HepG2 (cell line): ENCODE measurements around the gene MOSPD2. TPM values are rescaled to one million over a fixed set of nuclear protein-coding genes. Genes with fewer than 3 reads are reported as not detected.

Experiments used
- ATAC-seq: fragments of 200-7000 bp; cut with Tn5 transposase; 3 replicates; pipeline ENCODE4 v1.9.1; 2020; ENCODE audit warnings: mild to moderate bottlenecking, moderate library complexity
- BruUV-seq: library from RNA; stranded (reverse); fragments of 400-500 nt; replicated peaks from 2 replicates; lab custom pipeline; 2021; lab: Mats Ljungman, UMichigan
- CTCF ChIA-PET: fragments of 300-600 bp; formaldehyde crosslinking; extraction: SDS; loops from one replicate; lab custom pipeline; 2021; ENCODE audit warnings: low total read pairs, inconsistent platforms, low intra/inter-chr PET ratio; lab: Yijun Ruan, JAX
- POLR2A ChIA-PET: fragments of 350-600 bp; sonication (Branson Sonifier 250); formaldehyde crosslinking; loops from one replicate; lab custom pipeline; 2020; ENCODE audit warnings: antibody characterized with exemption, inconsistent platforms; lab: Yijun Ruan, JAX
- DNase-seq: peaks from one replicate; pipeline ENCODE4 v3.0.0-alpha.2; 2015; ENCODE audit warnings: low spot score
- FAIRE-seq: peaks from 3 replicates; lab custom pipeline; 2011; peaks lifted over from hg19 to GRCh38; lab: Jason Lieb, UNC
- H2AFZ ChIP-seq: one replicate; pipeline ENCODE4 v1.6.1; 2011; ENCODE audit warnings: low read length, inconsistent platforms
- H3K27ac ChIP-seq: fragments of 300-600 bp; 3 replicates; pipeline ENCODE4 v1.8.0; 2011; ENCODE audit warnings: mixed run types, mild to moderate bottlenecking, mixed read lengths, low read length, inconsistent platforms; ENCODE audit not compliant: insufficient read depth; ENCODE audit errors: extremely low read length
- H3K27me3 ChIP-seq, 2 experiments: fragments of 200-600 bp in 1 of 2; 2 replicates in 1 of 2; 3 replicates in 1 of 2; pipeline versions ENCODE4 v1.6.0 to v1.8.0; 2011; ENCODE audit warnings: low read length in 2 of 2, mild to moderate bottlenecking in 2 of 2, moderate library complexity in 2 of 2, inconsistent platforms in 1 of 2; ENCODE audit not compliant: insufficient read depth in 2 of 2, control insufficient read depth in 1 of 2
- H3K36me3 ChIP-seq, 2 experiments: fragments of 200-600 bp in 1 of 2; replicated peaks in 1 of 2; 2 replicates in 1 of 2; 3 replicates in 1 of 2; pipeline versions ENCODE4 v1.5.1 to v1.8.0; 2011; ENCODE audit warnings: low read length in 2 of 2, inconsistent platforms in 1 of 2; ENCODE audit not compliant: insufficient read depth in 2 of 2, control insufficient read depth in 1 of 2
- H3K4me1 ChIP-seq: 2 replicates; pipeline ENCODE4 v1.5.1; 2012; ENCODE audit warnings: low read length, inconsistent platforms; ENCODE audit not compliant: insufficient read depth
- H3K4me2 ChIP-seq: 2 replicates; pipeline ENCODE4 v1.6.0; 2011; ENCODE audit warnings: low read depth, low read length, inconsistent platforms
- H3K4me3 ChIP-seq, 3 experiments: fragments of 200-600 bp in 1 of 3; sonication (generic), shearing (Covaris generic) in 1 of 3; replicated peaks in 1 of 3; 2 replicates each; pipeline ENCODE4 v1.5.1; 2011 to 2016; ENCODE audit warnings: low read length in 3 of 3, inconsistent platforms in 2 of 3, low read depth in 2 of 3, mild to moderate bottlenecking in 2 of 3, control low read depth in 1 of 3, mixed read lengths in 1 of 3; ENCODE audit not compliant: insufficient read depth in 1 of 3
- H3K79me2 ChIP-seq: one replicate; pipeline ENCODE4 v1.6.1; 2011; ENCODE audit warnings: low read length, inconsistent platforms; ENCODE audit not compliant: insufficient read depth
- H3K9ac ChIP-seq: 2 replicates; pipeline ENCODE4 v1.6.0; 2011; ENCODE audit warnings: mild to moderate bottlenecking, low read depth, low read length, inconsistent platforms; ENCODE audit not compliant: insufficient read depth
- H3K9me3 ChIP-seq: 2 replicates; pipeline ENCODE4 v1.5.1; 2012; ENCODE audit warnings: mild to moderate bottlenecking, low read length
- H4K20me1 ChIP-seq: 2 replicates; pipeline ENCODE4 v1.6.0; 2011; ENCODE audit warnings: inconsistent platforms, mild to moderate bottlenecking, low read length, moderate library complexity; ENCODE audit not compliant: insufficient read depth
- ARNTL ChIP-seq: sonication (generic); formaldehyde crosslinking; IDR thresholded peaks from 2 replicates; pipeline ENCODE4 v1.4.0; 2020; ENCODE audit warnings: mild to moderate bottlenecking, missing genetic modification reagents
- ATM ChIP-seq: fragments of 450-650 bp; IDR thresholded peaks from 2 replicates; pipeline ENCODE4 v1.7.1; 2017; ENCODE audit warnings: mild to moderate bottlenecking, borderline replicate concordance
- FOXO1 ChIP-seq: sonication (generic); formaldehyde crosslinking; IDR thresholded peaks from 2 replicates; pipeline ENCODE4 v1.4.0; 2020; ENCODE audit warnings: missing genetic modification reagents
- MTF2 ChIP-seq: sonication (generic); formaldehyde crosslinking; IDR thresholded peaks from 2 replicates; pipeline ENCODE4 v1.5.0; 2020; ENCODE audit warnings: missing genetic modification reagents, borderline replicate concordance
- PAX8 ChIP-seq: sonication (generic); formaldehyde crosslinking; IDR thresholded peaks from 2 replicates; pipeline ENCODE4 v1.8.0; 2022; ENCODE audit warnings: mild to moderate bottlenecking, missing genetic modification reagents, borderline replicate concordance
- PTBP1 ChIP-seq: fragments of 200-400 bp; formaldehyde crosslinking; IDR thresholded peaks from 2 replicates; pipeline ENCODE4 v1.6.1; 2018; ENCODE audit warnings: low read length, low read depth; ENCODE audit not compliant: poor library complexity, severe bottlenecking
- REL ChIP-seq: sonication (generic); formaldehyde crosslinking; conservative IDR thresholded peaks from 2 replicates; pipeline ENCODE4 v1.8.0; 2022; ENCODE audit warnings: mild to moderate bottlenecking, missing genetic modification reagents, moderate library complexity
- SRSF1 ChIP-seq: fragments of 200-400 bp; formaldehyde crosslinking; optimal IDR thresholded peaks from 2 replicates; pipeline ENCODE3; 2017; ENCODE audit warnings: mild to moderate bottlenecking, low read depth, low read length, moderate library complexity
- ZFYVE20 ChIP-seq: sonication (generic); formaldehyde crosslinking; IDR thresholded peaks from 2 replicates; pipeline ENCODE4 v1.8.0; 2023; ENCODE audit warnings: low read depth, mild to moderate bottlenecking, moderate library complexity, missing genetic modification reagents, borderline replicate concordance
- ZNF180 ChIP-seq: sonication (generic); formaldehyde crosslinking; IDR thresholded peaks from 2 replicates; pipeline ENCODE4 v1.4.0; 2020; ENCODE audit warnings: low read depth, missing genetic modification reagents, borderline replicate concordance
- in situ Hi-C: cut with HindIII; loops from 2 replicates; pipeline ENCODE4 v1.10.0; 2017; ENCODE audit warnings: low pct_unique_long_range_greater_than_20kb; ENCODE audit not compliant: extremely low pct_ligation_motif_present
- intact Hi-C: fragments of 100-400 bp; cut with micrococcal nuclease; formaldehyde crosslinking; loops from one replicate; pipeline ENCODE4 v1.10.0; 2022; ENCODE audit not compliant: unreplicated experiment
- polyA plus RNA-seq, 8 experiments: library from polyadenylated mRNA; depleted of rRNA in 3 of 8; stranded (reverse) in 7 of 8; unstranded in 1 of 8; fragments of >200 nt; fragmentation: Illumina TruSeq in 4 of 8; extraction: Trizol in 4 of 8; gene quantifications; 2 replicates each; pipeline versions ENCODE4 v1.2.1 to v1.2.3, GENCODE V29; 2011 to 2016; ENCODE audit warnings: low read depth in 4 of 8, missing spikeins in 1 of 8, mixed read lengths in 1 of 8; ENCODE audit not compliant: insufficient read depth in 1 of 8
- total RNA-seq, 5 experiments: library from RNA; depleted of rRNA; stranded (reverse); fragments of >200 nt; fragmentation: Illumina TruSeq; extraction: Trizol; gene quantifications; 2 replicates each; pipeline ENCODE4 v1.2.3, GENCODE V29; 2016; ENCODE audit warnings: low read depth in 1 of 5
- TF ChIP-seq, protein P1 (sequence below): sonication (generic); formaldehyde crosslinking; IDR thresholded peaks from 2 replicates; pipeline ENCODE4 v1.9.0; 2021; ENCODE audit warnings: missing genetic modification reagents, mild to moderate bottlenecking, borderline replicate concordance
- TF ChIP-seq, protein P2 (sequence below): sonication (generic); formaldehyde crosslinking; IDR thresholded peaks from 2 replicates; pipeline ENCODE4 v1.4.0; 2020; ENCODE audit warnings: missing genetic modification reagents, low read depth, mild to moderate bottlenecking, borderline replicate concordance
- TF ChIP-seq, protein P3 (sequence below): sonication (generic); formaldehyde crosslinking; IDR thresholded peaks from 2 replicates; pipeline ENCODE4 v1.9.0; 2021; ENCODE audit warnings: missing genetic modification reagents, borderline replicate concordance

Gene MOSPD2
- total and polyA plus RNA-seq, 2 of the 13 experiments (the other 11 are each of a cell fraction or from before 2014, with no cell fraction given): 4.8 to 7.0 TPM

DNA sequence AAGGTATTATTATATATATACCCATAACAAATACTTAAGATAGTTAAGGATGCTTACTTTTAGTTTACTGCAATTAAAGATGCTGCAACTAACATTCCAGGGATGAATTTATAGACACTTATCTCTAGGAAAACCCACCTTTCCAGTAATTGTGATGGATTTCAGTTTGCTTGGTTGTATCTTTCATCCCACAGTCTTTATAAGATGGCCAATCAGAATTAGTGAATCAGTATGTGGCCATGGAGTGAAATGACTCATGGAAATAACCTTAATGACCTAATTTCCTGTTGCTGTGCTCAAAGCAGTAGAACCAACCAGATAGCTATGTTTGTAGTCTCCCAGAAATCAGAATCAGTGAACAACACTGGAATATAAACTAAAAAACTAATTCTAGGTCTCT lies 26.4 kb downstream of the MOSPD2 start (continued):
- TF ChIP-seq ZFYVE20 (CRISPR knock-in tag) (no peak), MTF2 (CRISPR knock-in tag) (no peak), REL (no peak), SRSF1 (no peak), ATM (no peak), ZNF180 (no peak), PTBP1 (no peak), ARNTL (CRISPR knock-in tag) (no peak), FOXO1 (CRISPR knock-in tag) (no peak)
- TF ChIP-seq, protein P1, sequence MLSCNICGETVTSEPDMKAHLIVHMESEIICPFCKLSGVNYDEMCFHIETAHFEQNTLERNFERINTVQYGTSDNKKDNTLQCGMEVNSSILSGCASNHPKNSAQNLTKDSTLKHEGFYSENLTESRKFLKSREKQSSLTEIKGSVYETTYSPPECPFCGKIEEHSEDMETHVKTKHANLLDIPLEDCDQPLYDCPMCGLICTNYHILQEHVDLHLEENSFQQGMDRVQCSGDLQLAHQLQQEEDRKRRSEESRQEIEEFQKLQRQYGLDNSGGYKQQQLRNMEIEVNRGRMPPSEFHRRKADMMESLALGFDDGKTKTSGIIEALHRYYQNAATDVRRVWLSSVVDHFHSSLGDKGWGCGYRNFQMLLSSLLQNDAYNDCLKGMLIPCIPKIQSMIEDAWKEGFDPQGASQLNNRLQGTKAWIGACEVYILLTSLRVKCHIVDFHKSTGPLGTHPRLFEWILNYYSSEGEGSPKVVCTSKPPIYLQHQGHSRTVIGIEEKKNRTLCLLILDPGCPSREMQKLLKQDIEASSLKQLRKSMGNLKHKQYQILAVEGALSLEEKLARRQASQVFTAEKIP (CRISPR knock-in tag): no peak
- TF ChIP-seq, protein P2, sequence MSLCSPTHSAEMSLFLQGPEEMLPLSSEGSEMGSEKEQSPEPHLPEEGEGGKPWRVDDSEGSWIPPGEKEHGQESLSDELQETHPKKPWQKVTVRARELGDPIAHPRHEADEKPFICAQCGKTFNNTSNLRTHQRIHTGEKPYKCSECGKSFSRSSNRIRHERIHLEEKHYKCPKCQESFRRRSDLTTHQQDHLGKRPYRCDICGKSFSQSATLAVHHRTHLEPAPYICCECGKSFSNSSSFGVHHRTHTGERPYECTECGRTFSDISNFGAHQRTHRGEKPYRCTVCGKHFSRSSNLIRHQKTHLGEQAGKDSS (CRISPR knock-in tag): no peak

DNA sequence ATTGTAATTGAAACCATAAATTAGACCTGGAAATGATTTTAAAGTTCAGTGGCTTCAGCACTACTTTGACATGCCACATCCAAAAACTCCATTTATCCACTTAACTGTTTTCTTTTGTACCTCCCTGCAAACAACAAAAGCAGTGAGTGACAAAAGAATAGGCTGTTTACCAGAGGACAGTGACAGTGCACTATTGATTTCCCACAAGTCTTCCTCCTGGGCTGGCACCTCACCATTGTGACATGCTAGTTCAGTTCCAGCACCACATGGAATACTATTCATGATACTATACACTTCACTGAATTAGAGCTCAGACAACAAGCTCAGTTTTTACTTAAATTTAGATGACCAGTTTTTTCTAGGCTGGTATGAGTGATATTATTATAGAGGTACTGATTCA lies 29.3 kb downstream of the MOSPD2 start:
- TF ChIP-seq, protein P3, sequence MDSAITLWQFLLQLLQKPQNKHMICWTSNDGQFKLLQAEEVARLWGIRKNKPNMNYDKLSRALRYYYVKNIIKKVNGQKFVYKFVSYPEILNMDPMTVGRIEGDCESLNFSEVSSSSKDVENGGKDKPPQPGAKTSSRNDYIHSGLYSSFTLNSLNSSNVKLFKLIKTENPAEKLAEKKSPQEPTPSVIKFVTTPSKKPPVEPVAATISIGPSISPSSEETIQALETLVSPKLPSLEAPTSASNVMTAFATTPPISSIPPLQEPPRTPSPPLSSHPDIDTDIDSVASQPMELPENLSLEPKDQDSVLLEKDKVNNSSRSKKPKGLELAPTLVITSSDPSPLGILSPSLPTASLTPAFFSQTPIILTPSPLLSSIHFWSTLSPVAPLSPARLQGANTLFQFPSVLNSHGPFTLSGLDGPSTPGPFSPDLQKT (CRISPR knock-in tag): no peak
- TF ChIP-seq PAX8 (CRISPR knock-in tag): no peak
- TF ChIP-seq, all 625 proteins: peak for 0
- no peaks in the 10 kb centered on the region for H4K20me1 ChIP-seq
- in situ Hi-C loops (no loop called here), intact Hi-C loops (no loop called here)
- DNase-seq (no peak), FAIRE-seq (no peak), ATAC-seq (no peak)
- no peaks in the 10 kb centered on the region for H3K79me2 ChIP-seq
- H3K4me3 ChIP-seq: no peak overlapping the region
- H3K4me2 ChIP-seq: no peak overlapping the region
- no peaks in the 10 kb centered on the region; a peak in 1 of 5 replicates for H3K36me3 ChIP-seq
- H3K9me3 ChIP-seq: no peaks in the 10 kb centered on the region
- BruUV-seq: no TSS peak
- no peak overlapping the region for H2AFZ ChIP-seq
- H3K9ac ChIP-seq: no peak overlapping the region
- ChIA-PET POLR2A (no interaction called here), CTCF (no interaction called here)
- H3K4me1 ChIP-seq: no peaks in the 10 kb centered on the region
- H3K27me3 ChIP-seq: no peaks in the 10 kb centered on the region
- H3K27ac ChIP-seq: no peak overlapping the region
